A375 (cell line): ENCODE data around the gene CLASRP. TPM values are rescaled to one million over a fixed set of nuclear protein-coding genes. Genes with fewer than 3 reads are reported as not detected.

ENCODE experiments used
- small RNA-seq: library from RNA; depleted of rRNA; stranded (forward); fragments of <200 nt; gene quantifications from one replicate; pipeline ENCODE3, GENCODE V24; 2014
- total RNA-seq: library from RNA; depleted of rRNA; stranded (reverse); fragments of >200 nt; shearing (Covaris generic); gene quantifications from 2 replicates; pipeline ENCODE4 v1.2.3, GENCODE V29; 2014; rRNA removed

The CLASRP gene, protein sequence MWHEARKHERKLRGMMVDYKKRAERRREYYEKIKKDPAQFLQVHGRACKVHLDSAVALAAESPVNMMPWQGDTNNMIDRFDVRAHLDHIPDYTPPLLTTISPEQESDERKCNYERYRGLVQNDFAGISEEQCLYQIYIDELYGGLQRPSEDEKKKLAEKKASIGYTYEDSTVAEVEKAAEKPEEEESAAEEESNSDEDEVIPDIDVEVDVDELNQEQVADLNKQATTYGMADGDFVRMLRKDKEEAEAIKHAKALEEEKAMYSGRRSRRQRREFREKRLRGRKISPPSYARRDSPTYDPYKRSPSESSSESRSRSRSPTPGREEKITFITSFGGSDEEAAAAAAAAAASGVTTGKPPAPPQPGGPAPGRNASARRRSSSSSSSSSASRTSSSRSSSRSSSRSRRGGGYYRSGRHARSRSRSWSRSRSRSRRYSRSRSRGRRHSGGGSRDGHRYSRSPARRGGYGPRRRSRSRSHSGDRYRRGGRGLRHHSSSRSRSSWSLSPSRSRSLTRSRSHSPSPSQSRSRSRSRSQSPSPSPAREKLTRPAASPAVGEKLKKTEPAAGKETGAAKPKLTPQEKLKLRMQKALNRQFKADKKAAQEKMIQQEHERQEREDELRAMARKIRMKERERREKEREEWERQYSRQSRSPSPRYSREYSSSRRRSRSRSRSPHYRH
- 54.8 and 66.9 TPM in 2 replicates for total RNA-seq

DNA sequence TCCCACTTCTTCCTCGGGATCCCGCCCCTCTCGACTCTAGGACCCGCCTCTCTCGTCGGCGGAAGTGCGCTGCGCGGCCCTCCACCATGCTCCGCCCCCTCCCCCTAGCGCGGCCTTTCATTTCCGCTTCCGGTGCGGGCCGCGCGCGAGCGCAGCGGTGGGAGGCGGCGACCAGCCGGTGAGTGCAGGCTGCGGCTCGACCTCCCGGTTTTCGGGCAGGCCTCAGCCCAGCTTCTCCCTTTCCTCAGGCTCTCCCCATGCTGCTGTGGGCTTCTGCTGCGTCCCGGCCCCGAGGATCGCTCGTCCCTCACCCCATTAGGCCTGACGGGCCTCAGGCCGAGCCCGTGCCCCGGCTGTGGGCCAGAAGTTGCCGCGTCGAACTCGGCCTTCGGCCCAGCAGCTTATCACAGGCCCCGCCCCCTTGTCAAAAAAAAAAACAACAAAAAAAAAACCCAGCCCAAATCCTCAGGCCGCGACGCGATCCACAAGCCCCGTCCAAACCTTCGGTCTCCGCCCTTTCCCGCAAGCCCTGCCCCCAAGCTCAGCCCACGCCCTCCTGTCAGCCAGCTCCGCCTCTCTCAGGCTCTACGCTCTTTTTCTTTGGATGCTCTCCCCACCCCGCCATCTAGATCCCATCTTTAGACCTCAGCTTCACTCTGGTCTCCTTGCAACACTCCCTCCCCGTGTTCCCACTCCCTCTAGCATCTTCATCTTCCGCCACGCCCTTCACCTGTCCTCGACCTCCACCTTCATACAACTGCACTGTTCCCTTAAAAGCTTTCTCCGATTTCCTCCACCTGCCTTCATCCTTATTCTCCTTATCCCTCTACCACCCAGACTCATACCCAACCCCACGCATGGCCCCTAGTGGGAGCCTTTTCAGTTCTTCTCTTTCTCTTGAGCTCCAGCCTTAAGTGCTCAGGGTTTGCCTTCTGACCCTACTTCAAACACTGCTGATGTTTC, at the start of gene CLASRP:
Gene CLASRP, plus strand, starts transcription at position 115 of the 963 bp plus-strand sequence. CDS start 1,168 bp downstream, outside the sequence.

DNA sequence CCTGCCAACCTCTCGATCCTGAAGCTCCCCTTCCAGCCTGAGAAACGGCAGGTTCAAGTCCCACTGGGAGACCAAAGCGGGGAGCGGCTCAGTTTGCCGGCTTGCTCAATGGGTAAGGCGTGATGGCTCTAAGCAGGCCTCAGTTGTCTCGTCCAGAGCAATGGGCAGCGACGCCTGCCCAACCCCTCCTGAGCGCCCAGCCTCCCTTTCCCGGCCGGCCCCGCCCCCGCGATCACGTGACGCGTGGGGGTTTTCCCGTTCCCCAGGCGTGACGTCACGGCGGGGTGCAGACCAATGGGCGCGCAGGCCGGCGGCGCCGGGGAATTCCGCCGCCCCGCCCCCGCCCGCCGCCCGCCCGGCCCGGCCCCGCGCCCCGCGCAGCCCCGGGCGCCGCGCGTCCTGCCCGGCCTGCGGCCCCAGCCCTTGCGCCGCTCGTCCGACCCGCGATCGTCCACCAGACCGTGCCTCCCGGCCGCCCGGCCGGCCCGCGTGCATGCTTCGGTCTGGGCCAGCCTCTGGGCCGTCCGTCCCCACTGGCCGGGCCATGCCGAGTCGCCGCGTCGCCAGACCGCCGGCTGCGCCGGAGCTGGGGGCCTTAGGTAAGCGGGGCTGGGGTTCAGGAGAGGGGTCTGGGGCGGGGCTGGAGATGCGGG, 37.6 kb upstream of the CLASRP start, which contains the start of gene RELB:
Gene RELB, plus strand, starts transcription at position 378 of the 653 bp plus-strand sequence. Its CDS starts 116 bp downstream, at position 494.

DNA sequence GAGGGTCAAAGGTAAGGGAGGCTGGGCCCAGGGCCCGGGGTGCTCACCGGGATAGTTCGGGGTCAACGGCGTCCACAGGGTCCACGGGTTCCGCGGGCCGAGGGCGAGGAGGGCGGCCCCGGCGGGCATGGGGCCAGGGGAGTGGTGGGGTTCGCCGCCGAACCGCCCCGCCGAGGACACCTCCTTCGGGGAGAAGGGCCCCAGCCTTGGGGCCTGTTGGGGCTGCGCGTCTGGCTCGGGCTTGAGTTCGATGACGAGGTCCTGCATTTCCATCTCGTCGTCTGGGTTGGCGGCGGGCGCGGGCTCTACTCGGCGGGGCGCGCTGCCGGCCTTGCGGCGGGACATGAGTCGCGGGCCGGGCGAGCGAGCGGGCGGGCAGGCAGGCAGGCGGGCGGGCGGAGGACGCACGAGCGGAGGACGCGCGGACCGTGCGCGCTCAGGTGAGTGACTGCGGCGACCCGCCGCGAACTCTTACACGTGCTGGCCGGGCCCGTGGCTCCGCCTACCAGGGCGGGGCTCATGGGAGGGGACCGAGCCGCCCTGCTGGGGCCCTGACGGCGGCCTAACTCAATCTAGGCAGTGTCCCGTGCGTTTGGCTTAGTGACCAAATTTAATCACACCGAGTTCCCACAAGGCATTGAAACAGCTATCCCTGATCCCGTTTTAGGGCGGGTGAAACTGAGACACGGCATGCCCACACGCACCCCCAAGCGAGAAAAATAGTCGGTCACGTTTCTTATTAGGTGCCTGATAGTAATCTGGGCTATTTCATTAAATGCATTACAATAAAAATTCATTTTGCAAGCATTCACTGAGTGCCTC, 37.4 kb downstream of the CLASRP start, which contains the start of gene ZNF296:
Gene ZNF296, minus strand, starts transcription at position 450 of the 822 bp plus-strand sequence. Its CDS starts 105 bp downstream, at position 345.

DNA sequence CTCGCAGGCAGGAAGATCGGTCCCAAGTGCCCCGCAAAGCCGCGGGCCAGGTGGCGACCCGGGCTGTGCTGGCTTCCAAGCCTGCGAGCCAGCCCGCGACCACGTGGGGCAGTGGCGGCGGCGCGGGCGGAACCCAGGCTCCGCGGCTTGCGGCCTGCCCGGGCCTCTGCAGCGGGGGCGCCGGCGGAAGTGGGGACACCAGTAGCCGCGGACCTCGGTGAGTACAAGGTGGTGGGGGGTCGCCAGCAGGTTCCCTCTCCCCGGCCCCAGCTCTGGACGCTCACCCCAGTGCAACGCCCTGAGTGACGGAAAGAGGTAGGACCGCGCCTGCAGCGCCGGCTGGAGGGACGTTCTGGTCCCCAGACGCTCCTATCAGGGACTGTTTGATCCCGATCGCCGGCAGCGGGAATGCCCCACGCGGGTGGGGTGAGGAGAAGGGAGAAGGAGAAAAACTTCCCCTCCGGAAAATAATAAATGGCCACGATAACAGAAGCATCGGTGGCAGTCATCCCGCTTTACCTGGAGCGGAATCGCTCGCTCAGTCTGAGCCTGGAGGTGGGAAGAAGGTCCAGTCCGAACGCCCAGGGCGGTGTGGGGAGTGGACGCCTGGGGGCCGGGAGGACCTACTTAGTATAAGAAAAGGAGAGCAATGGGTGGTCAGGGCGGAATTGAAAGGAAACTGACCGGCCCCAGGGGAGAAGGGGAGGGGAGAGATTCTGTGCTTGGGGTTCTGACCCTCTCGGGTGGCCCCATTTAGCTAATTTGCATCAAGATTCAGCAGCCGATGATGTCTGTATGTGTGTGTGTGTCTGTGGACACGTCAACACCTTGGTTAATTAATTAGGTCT, 40.4 kb downstream of the CLASRP start, which contains the start of gene GEMIN7:
Gene GEMIN7, plus strand, starts transcription at position 198 of the 848 bp plus-strand sequence. CDS start 10,855 bp downstream, outside the sequence.

DNA sequence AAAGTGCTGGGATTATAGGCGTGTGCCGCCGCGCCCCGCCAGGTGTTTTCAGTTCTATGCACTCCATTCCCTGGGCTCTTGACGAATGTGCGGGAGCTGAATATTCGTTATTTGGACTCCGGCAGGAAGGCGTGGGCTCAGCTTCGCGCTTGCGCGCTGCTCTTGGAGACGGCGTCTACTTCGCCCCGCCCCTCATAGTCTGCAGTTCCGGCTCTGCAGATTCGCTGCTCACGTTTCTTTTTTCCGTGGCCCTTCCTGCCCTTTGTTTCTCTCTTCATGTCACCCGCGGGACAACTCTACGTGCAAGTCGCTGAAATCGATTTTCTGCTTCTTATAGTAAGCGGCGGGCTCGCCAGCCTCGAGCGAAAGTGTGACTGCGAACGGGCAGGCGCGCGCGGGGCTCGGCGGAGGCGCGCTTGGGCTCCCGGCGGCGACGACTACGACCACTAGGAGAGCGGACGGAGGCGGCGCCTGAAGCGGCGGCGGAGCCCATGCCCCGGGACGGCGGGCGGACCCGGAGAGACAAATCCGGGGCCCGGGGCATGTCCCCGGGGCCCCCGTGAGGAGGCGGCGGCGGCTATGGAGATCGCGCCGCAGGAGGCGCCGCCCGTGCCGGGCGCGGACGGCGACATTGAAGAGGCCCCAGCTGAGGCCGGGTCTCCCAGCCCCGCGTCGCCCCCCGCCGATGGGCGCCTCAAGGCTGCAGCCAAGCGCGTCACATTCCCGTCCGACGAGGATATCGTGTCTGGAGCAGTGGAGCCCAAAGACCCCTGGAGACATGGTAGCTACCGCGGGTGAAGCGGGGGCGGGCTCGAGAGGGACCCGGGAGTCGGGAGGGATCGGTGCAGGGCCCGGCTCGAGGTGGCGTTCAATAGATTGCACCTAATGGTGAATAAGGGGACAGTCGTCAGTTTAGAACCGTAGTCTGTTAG, 54.2 kb downstream of the CLASRP start, which contains the start of gene PPP1R37:
Gene PPP1R37, plus strand, starts transcription at position 433 of the 932 bp plus-strand sequence. Its CDS starts 147 bp downstream, at position 580.

Small RNA genes lying within 50 kb of the gene (small RNA-seq; reads per million reads assigned to genes)
- not detected for gene RNU6-611P

Other genes starting within 250 kb of the CLASRP start
- gene BCAM, start 229.9 kb upstream of the CLASRP start, total RNA-seq: 18.4 and 19.4 TPM in 2 replicates
- gene NECTIN2, start 192.7 kb upstream of the CLASRP start, total RNA-seq: 49.1 and 49.5 TPM in 2 replicates
- 125 TPM in 2 replicates for gene TOMM40, start 147.8 kb upstream of the CLASRP start, total RNA-seq
- 4.5 and 4.9 TPM in 2 replicates for gene APOE, start 133.2 kb upstream of the CLASRP start, total RNA-seq
- 9.9 and 11.1 TPM in 2 replicates for gene APOC1, start 124.4 kb upstream of the CLASRP start, total RNA-seq
- not detected in 2 replicates for gene APOC4, start 96.8 kb upstream of the CLASRP start, total RNA-seq
- not detected in 2 replicates for gene APOC2, start 93.0 kb upstream of the CLASRP start, total RNA-seq
- 36.1 and 53.4 TPM in 2 replicates for gene CLPTM1, start 83.7 kb upstream of the CLASRP start, total RNA-seq
- gene RELB, start 37.6 kb upstream of the CLASRP start, total RNA-seq: 22.0 and 23.3 TPM in 2 replicates
- gene ZNF296, start 37.4 kb downstream of the CLASRP start, total RNA-seq: 0.82 and 1.9 TPM in 2 replicates
- 32.3 and 37.6 TPM in 2 replicates for gene GEMIN7, start 40.2 kb downstream of the CLASRP start, total RNA-seq
- 29.2 and 29.7 TPM in 2 replicates for gene PPP1R37, start 54.1 kb downstream of the CLASRP start, total RNA-seq
- not detected in 2 replicates for gene NKPD1, start 121.9 kb downstream of the CLASRP start, total RNA-seq
- 4.4 and 4.9 TPM in 2 replicates for gene TRAPPC6A, start 139.2 kb downstream of the CLASRP start, total RNA-seq
- gene BLOC1S3, start 139.7 kb downstream of the CLASRP start, total RNA-seq: 3.6 and 3.7 TPM in 2 replicates
- gene EXOC3L2, start 206.4 kb downstream of the CLASRP start, total RNA-seq: 0.53 and 0.72 TPM in 2 replicates
- 12.4 and 12.9 TPM in 2 replicates for gene MARK4, start 212.2 kb downstream of the CLASRP start, total RNA-seq